NCI-H69 (cell line): ENCODE measurements around the gene PERCC1.
A peak's percentile ranks its signal among the peaks of the same experiment; 100 is the strongest.

ENCODE experiments used
- DNase-seq: peaks from one replicate; lab custom pipeline; 2025; lab: John Stamatoyannopoulos, UW

PERCC1 gene

GRCh38 chr16:1412847-1413246 lies 18.0 kb upstream of the PERCC1 start:
- no peak for DNase-seq

GRCh38 chr16:1413684-1414531 lies 17.0 kb upstream of the PERCC1 start:
- peak; percentile 80 for DNase-seq

- DNase-seq: peak; percentile 77
Measured at GRCh38 chr16:1414532-1415260, 16.2 kb upstream of the PERCC1 start, which contains the start of gene UNKL. UNKL (minus strand) TSS chr16:1414704; CDS start chr16:1414691, 13 bp downstream.

GRCh38 chr16:1416521-1416941 lies 14.3 kb upstream of the PERCC1 start:
- DNase-seq: no peak

- DNase-seq: peak; percentile 29
Measured at GRCh38 chr16:1420111-1420539, 10.8 kb upstream of the PERCC1 start.

GRCh38 chr16:1422076-1422475 lies 8.8 kb upstream of the PERCC1 start:
- DNase-seq: no peak

- DNase-seq: no peak
Measured at GRCh38 chr16:1424028-1424427, 6.8 kb upstream of the PERCC1 start.

GRCh38 chr16:1425616-1426370 lies 5.1 kb upstream of the PERCC1 start:
- DNase-seq: peak; percentile 17

GRCh38 chr16:1426734-1427471 lies 4.0 kb upstream of the PERCC1 start:
- peak; percentile 59 for DNase-seq

GRCh38 chr16:1427473-1428461 lies 3.1 kb upstream of the PERCC1 start:
- DNase-seq: no peak

- no peak for DNase-seq
Measured at GRCh38 chr16:1428511-1428910, 2.4 kb upstream of the PERCC1 start.

- no peak for DNase-seq
Measured at GRCh38 chr16:1429012-1429411, 1.9 kb upstream of the PERCC1 start.

- DNase-seq: no peak
Measured at GRCh38 chr16:1429631-1430030, 1.2 kb upstream of the PERCC1 start.

GRCh38 chr16:1430214-1430758 lies 592 bp upstream of the PERCC1 start:
- DNase-seq: no peak

- no peak for DNase-seq
Measured at GRCh38 chr16:1431497-1432270, 806 bp downstream of the PERCC1 start.

- DNase-seq: no peak
Measured at GRCh38 chr16:1432388-1433262, 1.7 kb downstream of the PERCC1 start.

- DNase-seq: no peak
Measured at GRCh38 chr16:1433263-1433560, 2.3 kb downstream of the PERCC1 start.

GRCh38 chr16:1433756-1434155 lies 2.9 kb downstream of the PERCC1 start:
- no peak for DNase-seq
